DND-41 (cell line): Measurements from ENCODE around the gene QRICH1.
A peak's percentile ranks its signal among the peaks of the same experiment; 100 is the strongest.

Source experiments
- ATAC-seq: fragments of 200-7000 bp; cut with Tn5 transposase; 3 replicates; pipeline ENCODE4 v1.9.1; 2021; ENCODE audit warnings: low read depth; ENCODE audit not compliant: insufficient read depth
- DNase-seq: peaks from one replicate; pipeline ENCODE4 v3.0.0-alpha.2; 2020
- H2AFZ ChIP-seq: 2 replicates; pipeline ENCODE4 v1.6.0; 2012; ENCODE audit warnings: low read depth, low read length
- H3K27ac ChIP-seq: 2 replicates; pipeline ENCODE4 v1.5.1; 2012; ENCODE audit warnings: low read length, inconsistent platforms
- H3K27me3 ChIP-seq: fragments of 200-600 bp; sonication (generic); 2 replicates; pipeline ENCODE4 v1.6.0; 2012; ENCODE audit warnings: low read length, mild to moderate bottlenecking, inconsistent platforms; ENCODE audit not compliant: insufficient read depth, poor library complexity
- H3K36me3 ChIP-seq: 2 replicates; pipeline ENCODE4 v1.5.1; 2012; ENCODE audit warnings: low read length, inconsistent platforms; ENCODE audit not compliant: insufficient read depth
- H3K4me1 ChIP-seq: 2 replicates; pipeline ENCODE4 v1.5.1; 2012; ENCODE audit warnings: mild to moderate bottlenecking, low read length; ENCODE audit not compliant: insufficient read depth
- H3K4me2 ChIP-seq: 2 replicates; pipeline ENCODE4 v1.6.0; 2012; ENCODE audit warnings: mild to moderate bottlenecking, moderate library complexity, low read length, inconsistent platforms; ENCODE audit not compliant: insufficient read depth
- H3K4me3 ChIP-seq, 2 experiments: fragments of 200-600 bp in 1 of 2; shearing (Covaris generic) in 1 of 2; 2 replicates each; pipeline ENCODE4 v1.5.1; 2012 to 2016; ENCODE audit warnings: inconsistent platforms in 2 of 2, low read length in 2 of 2, mild to moderate bottlenecking in 2 of 2, low read depth in 1 of 2, moderate library complexity in 1 of 2
- H3K79me2 ChIP-seq: 2 replicates; pipeline ENCODE4 v1.6.0; 2012; ENCODE audit warnings: low read length, inconsistent platforms; ENCODE audit not compliant: insufficient read depth
- H3K9ac ChIP-seq: 2 replicates; pipeline ENCODE4 v1.6.0; 2012; ENCODE audit warnings: low read depth, mild to moderate bottlenecking, inconsistent platforms, low read length, moderate library complexity
- H3K9me3 ChIP-seq: 2 replicates; pipeline ENCODE4 v1.5.1; 2012; ENCODE audit warnings: low read length, moderate library complexity, mild to moderate bottlenecking, inconsistent platforms; ENCODE audit not compliant: insufficient read depth, severe bottlenecking
- H4K20me1 ChIP-seq: 2 replicates; pipeline ENCODE4 v1.6.0; 2012; ENCODE audit warnings: low read length; ENCODE audit not compliant: insufficient read depth
- CTCF ChIP-seq: IDR thresholded peaks from 2 replicates; pipeline ENCODE4 v1.5.1; 2012; ENCODE audit warnings: borderline replicate concordance, low read length, moderate library complexity, mild to moderate bottlenecking; ENCODE audit not compliant: poor library complexity, severe bottlenecking; ENCODE audit errors: extremely low read depth
- EZH2 ChIP-seq: IDR thresholded peaks from 3 replicates; pipeline ENCODE4 v1.6.1; 2012; ENCODE audit warnings: borderline replicate concordance, low read depth, mild to moderate bottlenecking, moderate library complexity, low read length, inconsistent platforms; ENCODE audit not compliant: severe bottlenecking

The QRICH1 gene

GRCh38 chr3:49007068-49007770 lies 86.7 kb downstream of the QRICH1 start, which contains the start of gene WDR6:
Gene WDR6, plus strand, starts transcription at chr3:49007391. Its CDS starts 41 bp downstream, at chr3:49007432.
- Histone ChIP-seq H3K27ac (peak within 1 kb of the TSS; percentile 99), H4K20me1 (peaks cover 41% of the 10 kb centered on the region), H3K9me3 (no peaks in the 10 kb centered on the region), H3K27me3 (no peaks in the 10 kb centered on the region), H3K4me2 (peak within 1 kb of the TSS; percentile 75), H3K79me2 (peaks cover 48% of the 10 kb centered on the region), H3K9ac (peak within 1 kb of the TSS; percentile 98), H3K36me3 (peaks cover 24% of the 10 kb centered on the region), H3K4me1 (peaks cover 35% of the 10 kb centered on the region), H3K4me3 (peak within 1 kb of the TSS; percentile 69 to 86; a peak in 3 of 4 replicates), H2AFZ (peak within 1 kb of the TSS; percentile 93)
- ATAC-seq = peak; percentile 91
- DNase-seq = peak; percentile 98
- TF ChIP-seq EZH2 = no peak
- TF ChIP-seq CTCF = peak; percentile 68

DNA sequence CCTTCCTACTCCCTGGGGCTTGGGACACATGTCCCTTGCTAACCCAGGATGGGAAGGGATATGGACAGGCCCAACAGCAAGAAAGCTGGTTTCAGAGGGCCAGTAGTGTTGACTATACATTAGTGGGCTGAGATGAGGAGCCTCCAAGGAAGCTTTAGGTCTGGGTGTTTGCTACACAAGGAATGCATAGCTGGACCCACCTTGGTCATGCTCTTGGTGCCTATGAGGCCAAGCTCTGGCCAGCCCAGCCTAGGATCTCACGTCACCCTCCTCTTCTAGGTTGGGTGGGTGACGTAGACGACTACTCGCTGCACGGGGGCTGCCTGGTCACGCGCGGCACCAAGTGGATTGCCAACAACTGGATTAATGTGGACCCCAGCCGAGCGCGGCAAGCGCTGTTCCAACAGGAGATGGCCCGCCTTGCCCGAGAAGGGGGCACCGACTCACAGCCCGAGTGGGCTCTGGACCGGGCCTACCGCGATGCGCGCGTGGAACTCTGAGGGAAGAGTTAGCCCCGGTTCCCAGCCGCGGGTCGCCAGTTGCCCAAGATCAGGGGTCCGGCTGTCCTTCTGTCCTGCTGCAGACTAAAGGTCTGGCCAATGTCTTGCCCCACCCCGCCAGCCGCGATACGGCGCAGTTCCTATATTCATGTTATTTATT lies 87.3 kb downstream of the QRICH1 start:
- Histone ChIP-seq H3K9me3 (no peaks in the 10 kb centered on the region), H3K36me3 (peaks cover 17% of the 10 kb centered on the region), H3K27ac (peak overlapping the region; percentile 71), H3K27me3 (no peaks in the 10 kb centered on the region), H3K4me2 (peak overlapping the region; percentile 75), H2AFZ (peak overlapping the region; percentile 77), H4K20me1 (peaks cover 34% of the 10 kb centered on the region), H3K4me1 (peaks cover 35% of the 10 kb centered on the region), H3K9ac (peak overlapping the region; percentile 98), H3K4me3 (peak overlapping the region; percentile 69 to 86; a peak in 3 of 4 replicates), H3K79me2 (peaks cover 41% of the 10 kb centered on the region)
- ATAC-seq (no peak), DNase-seq (no peak)
- no peak for TF ChIP-seq EZH2
- no peak for TF ChIP-seq CTCF

DNA sequence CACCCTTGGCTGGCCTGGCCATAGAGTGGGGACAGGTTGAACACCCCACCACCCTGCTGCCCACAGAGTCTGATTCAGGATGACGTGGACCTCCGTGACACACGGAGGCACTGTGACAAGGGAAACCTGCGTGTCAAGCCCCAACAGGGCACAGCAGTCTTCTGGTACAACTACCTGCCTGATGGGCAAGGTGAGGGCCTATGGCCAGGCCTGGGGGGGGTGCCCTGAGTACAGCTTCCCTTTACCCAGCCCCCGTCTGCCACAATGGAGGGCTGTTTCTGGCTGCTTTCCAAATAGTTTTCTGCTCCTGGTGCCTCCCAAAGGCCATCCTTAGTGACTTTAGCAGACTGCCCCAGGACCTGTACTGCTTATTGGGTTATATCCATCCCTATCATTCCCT lies 87.9 kb downstream of the QRICH1 start:
- Histone ChIP-seq H3K9me3 (no peaks in the 10 kb centered on the region), H4K20me1 (peaks cover 29% of the 10 kb centered on the region), H3K79me2 (peaks cover 36% of the 10 kb centered on the region), H3K27ac (no peak overlapping the region), H3K9ac (peak overlapping the region; percentile 98), H2AFZ (peak overlapping the region; percentile 77), H3K4me2 (peak overlapping the region; percentile 75), H3K4me3 (peak overlapping the region in 1 of 2 experiments; percentile 86; a peak in 2 of 4 replicates), H3K4me1 (peaks cover 35% of the 10 kb centered on the region), H3K36me3 (peaks cover 12% of the 10 kb centered on the region), H3K27me3 (no peaks in the 10 kb centered on the region)
- no peak for ATAC-seq
- no peak for DNase-seq
- TF ChIP-seq CTCF = no peak
- no peak for TF ChIP-seq EZH2
